Neural cell (in vitro differentiated cells): ENCODE data around the gene TNS3.

Experiments
- CTCF ChIP-seq: fragments of 450-650 bp; IDR thresholded peaks from 2 replicates; pipeline ENCODE4 v1.5.1; 2014; ENCODE audit warnings: antibody characterized with exemption, mild to moderate bottlenecking, moderate library complexity; ENCODE audit not compliant: poor library complexity, severe bottlenecking
- EP300 ChIP-seq: fragments of 450-650 bp; conservative IDR thresholded peaks from 2 replicates; pipeline ENCODE4 v1.6.1; 2014; ENCODE audit warnings: antibody characterized with exemption, mild to moderate bottlenecking, moderate library complexity; ENCODE audit not compliant: poor library complexity, severe bottlenecking
- POLR2AphosphoS5 ChIP-seq: IDR thresholded peaks from 2 replicates; pipeline ENCODE4 v1.6.1; 2012
- RAD21 ChIP-seq: fragments of 450-650 bp; conservative IDR thresholded peaks from 2 replicates; pipeline ENCODE4 v1.6.1; 2014; ENCODE audit warnings: antibody characterized with exemption, mild to moderate bottlenecking, moderate library complexity
- SMC3 ChIP-seq: fragments of 450-650 bp; conservative IDR thresholded peaks from 2 replicates; pipeline ENCODE4 v1.6.1; 2014; ENCODE audit warnings: antibody characterized with exemption, mild to moderate bottlenecking, moderate library complexity; ENCODE audit not compliant: poor library complexity
- TAF1 ChIP-seq: IDR thresholded peaks from 2 replicates; pipeline ENCODE4 v1.6.1; 2012; ENCODE audit warnings: low read depth

DNA sequence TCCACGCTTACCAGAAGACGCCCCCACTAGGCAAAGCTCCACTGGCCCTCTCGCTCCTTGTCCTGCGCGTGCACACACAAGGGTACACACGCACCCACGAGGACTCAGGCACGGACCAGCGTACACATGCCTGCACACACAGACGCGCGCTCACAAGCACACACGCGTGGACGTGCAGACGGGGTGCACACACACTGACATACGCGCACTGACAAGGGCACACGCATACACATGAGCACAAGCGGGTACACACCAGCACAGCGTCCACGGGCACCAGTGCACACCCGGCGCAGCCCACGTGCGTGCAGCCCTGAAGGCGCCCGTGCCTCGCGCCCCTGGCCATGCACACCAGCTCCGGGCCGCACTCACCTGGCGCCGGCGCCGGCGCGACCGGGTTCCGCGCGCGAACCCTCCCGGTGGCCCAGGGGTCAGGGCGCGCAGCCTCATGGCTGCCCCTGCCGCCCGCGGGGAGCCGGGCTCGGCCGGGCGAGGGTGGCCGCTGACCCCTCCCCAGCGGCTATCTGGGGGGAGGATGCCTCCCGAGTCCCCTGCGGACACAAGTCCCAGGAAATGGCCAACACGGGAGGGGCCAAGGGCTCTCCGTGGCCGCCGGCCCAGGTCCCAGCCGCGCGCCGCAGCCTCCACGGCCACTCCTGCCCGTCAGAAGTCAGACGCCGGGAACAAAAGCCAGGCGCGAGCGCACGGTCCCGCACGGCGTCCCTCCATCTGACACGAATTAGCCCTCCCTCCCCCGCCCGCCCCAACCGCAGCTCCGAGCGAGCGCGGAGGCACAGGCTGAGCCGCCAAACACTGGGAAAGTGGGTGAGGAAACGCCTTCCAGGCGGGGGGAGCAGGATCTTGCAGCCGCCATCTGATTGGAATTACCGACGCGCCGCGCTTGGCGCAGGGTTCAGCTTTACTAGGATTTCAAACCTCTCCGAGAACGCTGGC, 45.0 kb downstream of the TNS3 start:
- TF ChIP-seq CTCF = no peak
- no peak for TF ChIP-seq EP300
- no peak for TF ChIP-seq TAF1
- no peak for TF ChIP-seq RAD21
- TF ChIP-seq SMC3 = no peak
- TF ChIP-seq POLR2AphosphoS5 = no peak
